CD4-positive, alpha-beta T cell treated with Interleukin-6 at 100 ng/mL for 8 hours (primary cell): ENCODE measurements around the gene HS2ST1.
"Not testable (repeated sequence)": the region's sequence is repeated elsewhere in the genome, so short reads cannot be mapped to it uniquely, and the experiment has no call there.

Experiments
- DNase-seq: peaks from one replicate; pipeline ENCODE4 v3.0.0-alpha.2; 2020; ENCODE audit warnings: mixed read lengths, low spot score

The HS2ST1 gene

DNA sequence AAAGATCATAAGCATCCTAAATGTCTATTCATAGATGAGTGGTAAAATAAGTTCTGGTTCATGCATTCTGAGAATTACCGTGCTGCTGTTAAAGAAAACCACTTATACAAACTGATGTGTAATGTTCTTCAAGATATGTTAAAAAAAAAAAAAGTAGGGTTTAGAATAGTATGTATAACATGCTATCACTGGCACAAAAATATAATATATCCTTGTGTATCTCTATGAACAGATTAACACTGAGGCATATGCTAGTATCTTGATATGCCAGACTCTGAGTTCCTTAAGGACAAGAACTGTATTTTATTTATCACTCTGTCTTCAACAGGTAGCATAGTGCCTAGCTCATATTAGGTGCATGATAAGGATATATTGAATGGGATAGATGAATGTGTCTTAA, 108.9 kb downstream of the HS2ST1 start:
- no peak for DNase-seq

DNA sequence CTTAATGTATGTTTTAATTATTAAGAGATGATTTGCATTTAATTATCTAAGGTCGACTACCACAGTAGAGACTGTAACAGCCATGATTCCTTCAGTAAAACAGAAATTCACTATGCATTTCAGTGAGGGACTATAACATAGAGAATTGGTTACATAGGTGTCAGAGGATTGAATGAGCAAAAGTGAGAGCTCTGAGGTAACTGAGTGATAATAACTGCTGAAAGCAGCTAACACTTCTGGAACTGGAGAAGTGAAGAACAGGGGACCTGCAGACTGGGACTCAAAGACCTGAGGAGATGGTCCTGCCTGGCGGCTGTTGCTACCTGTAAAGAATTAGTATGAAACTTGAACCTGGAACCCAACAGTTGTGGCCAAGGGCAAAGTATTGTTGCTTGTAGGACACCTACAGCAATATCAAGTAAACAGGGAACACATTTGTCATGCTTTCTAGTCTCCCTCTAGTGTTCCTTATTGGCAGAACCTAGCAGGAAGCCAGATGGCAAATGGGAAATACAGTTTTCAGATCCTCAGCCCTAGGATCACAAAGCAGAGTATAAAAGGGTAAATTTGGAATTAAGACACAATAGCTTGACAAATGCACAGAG, 110.6 kb downstream of the HS2ST1 start:
- DNase-seq, result no peak

DNA sequence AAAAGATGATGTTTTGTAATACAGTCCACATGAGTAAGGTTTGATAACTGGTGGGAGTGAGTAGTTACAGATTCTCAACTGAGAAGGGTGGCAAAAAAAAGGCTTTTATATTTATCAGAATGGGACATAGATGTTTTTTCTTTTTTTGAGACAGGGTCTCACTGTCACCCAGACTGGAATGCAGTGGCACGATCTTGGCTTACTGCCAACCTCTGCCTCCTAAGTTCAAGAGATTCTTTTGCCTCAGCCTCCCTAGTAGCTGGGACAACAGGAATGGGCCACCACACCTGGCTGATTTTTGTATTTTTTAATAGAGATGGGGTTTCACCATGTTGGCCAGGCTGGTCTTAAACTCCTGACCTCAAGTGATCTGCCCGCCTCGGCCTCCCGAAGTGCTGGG, 113.1 kb downstream of the HS2ST1 start:
- DNase-seq, result not testable (repeated sequence)

DNA sequence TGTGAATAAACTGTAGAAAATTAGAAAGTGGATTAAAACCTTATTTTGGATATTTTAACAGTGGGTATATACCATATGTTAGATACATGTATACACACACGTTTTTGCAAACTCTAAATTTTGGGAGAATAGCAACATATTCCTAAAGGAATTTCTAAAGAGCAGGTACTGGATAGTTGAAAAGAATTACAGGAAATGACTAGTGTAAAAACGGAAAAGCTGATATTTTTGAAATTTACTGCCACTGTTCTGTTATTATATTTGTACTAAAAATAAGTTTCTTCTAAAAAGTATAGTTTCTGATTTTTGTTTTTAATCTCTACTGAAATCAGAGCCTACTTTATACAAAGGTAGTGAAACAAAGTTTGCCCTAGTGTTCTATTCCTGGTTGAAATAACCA, 114.1 kb downstream of the HS2ST1 start:
- no peak for DNase-seq

DNA sequence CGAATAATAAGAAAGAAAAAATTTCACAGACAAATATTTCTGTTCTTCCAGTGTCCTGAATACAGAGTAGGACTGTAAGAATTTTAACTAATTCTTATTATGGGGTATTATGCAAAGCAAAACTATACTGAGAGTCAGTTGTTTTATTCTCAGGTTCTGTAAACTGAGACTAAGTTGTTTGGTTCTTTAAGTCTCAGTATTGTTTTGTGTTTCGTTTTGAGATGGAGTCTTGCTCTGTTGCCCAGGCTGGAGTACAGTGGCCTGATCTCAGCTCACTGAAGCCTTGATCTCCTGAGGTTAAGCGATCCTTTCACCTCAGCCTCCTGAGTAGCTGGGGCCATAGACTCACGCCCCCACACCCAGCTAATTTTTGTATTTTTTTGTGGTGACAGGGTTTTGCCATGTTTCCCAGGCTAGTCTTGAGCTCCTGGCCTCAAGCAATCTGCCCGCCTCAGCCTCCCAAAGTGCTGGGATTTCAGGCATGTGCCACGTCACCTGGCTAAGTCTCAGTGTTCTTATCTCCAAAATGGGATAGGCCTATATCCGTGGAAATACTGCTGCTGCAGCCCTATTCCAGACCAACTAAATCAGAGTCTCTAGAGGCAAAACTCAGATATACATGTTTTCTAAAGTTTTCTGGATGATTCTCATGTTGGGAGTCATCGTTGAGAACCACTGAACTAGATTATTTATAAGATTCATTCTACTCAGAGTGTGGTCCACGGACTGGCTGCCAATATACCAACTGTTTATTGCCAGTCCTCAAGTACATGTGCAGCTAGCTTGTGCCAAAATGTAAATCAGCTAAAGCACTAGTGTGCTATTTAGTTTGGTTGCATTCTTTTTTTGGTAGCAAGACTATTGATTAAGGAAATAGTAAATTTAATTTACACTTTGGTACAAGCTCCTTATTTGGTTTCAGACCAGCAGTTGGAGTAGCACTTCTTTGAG, 116.6 kb downstream of the HS2ST1 start:
- no peak for DNase-seq

DNA sequence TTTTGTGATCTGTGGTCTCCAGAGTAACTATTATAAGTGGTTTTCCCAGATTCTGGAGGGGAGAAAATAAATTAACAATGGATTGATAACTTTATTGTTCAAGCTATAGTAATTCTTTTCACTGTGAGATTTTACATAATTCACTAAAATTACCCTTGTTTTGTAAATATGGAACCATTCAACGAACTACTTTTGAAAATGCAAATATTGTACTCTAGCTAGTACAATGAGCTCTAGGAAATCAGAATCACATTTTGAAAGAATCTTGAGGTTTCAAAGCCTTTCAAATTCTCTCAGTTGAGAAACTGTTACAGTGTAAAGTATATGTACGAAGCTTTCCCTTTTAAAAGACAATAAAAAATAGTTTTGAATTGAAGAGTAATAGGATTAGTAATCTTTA, 119.9 kb downstream of the HS2ST1 start:
- DNase-seq, result no peak

DNA sequence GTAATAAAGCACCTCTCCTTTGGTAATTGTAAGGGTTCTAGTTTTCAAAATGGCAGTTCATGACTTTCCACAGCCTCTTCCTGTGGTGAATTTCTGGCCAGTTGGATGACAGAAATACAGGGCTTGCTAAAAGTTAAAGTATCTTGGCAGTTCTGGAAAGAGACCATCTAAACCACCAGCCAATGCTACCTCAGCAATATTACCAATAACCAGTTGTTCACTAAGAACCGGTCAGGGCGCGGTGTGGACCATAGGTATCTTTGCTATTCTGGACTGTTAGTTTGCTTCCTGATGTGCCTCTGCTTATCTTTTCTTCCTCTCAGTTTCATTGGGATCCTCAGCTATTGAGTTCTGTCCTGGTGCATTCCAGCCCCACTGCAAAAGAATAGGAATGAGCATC, 124.7 kb downstream of the HS2ST1 start:
- no peak for DNase-seq

DNA sequence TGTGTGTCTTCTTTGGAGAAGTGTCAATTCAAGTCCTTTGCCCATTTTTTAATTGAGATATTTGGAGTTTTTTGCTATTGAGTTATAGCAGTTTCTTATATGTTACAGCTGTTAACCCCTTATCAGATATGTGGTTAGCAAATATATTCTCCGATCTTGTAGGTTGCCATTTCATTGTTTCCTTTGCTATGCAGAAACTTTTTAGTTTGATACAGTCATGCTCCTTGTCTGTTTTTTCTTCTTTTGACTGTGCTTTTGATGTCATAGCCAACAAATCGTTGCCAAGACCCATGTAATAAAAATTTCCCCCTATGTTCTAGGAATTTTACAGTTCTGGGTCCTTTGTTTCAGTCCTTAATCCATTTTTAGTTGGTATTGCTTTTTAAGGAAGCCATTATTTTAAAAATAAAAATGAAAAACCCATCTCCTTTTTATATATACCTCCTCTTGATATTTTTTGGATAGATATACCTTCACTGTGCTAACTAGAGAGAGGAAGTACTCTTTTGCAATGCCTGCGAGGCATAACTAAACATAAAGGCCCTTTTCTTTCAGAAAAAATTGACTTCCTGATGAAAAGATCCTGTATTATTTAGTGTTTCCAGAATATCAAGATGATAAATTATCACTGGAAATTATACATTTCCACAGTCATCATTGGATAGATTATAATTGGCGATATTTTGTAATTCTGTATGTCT, 127.8 kb downstream of the HS2ST1 start:
- no peak for DNase-seq

DNA sequence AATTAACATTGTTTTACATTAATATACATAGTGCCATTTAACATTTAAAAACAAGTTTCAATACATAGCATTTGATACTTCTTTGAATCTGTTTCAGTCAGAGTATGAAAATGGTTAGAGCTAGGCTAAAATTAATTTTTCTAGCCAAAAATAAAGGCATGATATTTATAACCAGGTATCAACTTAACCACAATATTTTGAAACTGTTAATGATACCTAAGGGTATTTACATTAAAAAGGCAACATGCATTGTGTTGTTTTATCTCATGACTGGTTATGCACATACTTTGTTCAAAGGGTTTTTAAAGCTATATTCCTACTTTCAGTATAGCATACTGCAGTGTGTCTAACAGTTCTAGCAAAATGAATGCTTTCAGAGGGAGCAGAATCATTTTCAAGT, 130.0 kb downstream of the HS2ST1 start:
- DNase-seq, result no peak

DNA sequence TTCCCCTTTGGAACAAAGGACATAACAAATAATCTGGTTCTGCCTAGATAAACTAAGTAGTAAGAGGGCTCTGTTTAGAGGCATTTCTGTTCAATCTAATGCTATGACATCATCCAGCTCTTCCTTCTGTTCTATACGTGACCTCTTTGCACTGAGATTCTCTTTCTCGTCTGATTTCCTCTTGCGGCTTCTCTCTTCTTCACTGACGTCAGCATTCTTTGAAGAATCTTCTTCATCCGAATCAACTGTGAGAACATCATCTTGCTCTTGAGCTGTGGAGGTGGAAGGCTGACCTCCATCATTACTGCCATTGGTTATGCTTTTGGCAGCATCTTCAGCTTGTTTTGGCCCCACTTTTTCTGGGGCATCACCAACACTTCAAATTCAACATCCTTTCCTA, 130.4 kb downstream of the HS2ST1 start:
- peak; percentile 38 for DNase-seq

DNA sequence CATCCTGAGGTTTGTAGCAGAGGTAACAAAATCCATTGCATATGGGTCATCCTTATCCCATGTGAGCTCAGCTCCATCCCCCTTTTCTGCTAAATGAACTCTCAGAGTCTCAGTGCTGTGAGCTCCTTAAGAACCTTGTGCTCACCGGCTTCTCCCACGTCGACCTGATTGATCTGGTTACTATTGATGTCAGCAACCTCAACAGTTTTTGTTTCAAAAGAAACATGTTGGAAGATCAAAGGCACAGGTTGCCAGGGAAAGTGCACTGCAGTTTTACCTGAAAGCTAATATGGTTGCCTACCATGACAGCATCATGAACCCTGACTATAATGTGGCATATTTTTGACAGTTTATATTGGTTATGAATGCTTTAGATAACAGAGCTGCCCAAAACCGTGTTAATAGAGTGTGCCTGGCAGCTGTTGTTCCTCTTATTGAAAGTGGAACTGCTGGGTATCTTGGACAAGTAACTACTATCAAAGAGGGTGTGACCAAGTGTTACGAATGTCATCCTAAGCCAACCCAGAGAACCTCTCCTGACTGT, 131.4 kb downstream of the HS2ST1 start:
- peak; percentile 33 for DNase-seq

DNA sequence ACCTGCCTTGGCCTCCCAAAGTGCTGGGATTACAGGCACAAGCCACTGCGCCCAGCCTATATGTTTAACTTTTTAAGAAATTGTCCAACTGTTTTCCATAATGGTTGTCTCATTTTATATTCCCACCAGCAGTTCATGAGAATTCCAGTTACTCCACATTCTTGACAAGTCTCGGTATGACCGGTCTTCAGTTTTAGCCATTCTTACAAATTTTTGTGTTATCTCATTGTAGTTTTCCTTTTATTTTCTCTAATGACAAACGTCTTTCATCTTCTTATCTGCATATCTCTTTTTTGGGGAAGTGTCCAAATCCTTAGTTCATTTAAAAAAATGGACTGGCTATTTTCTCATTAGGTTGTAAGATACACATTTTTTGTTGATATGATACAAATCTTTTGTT, 132.5 kb downstream of the HS2ST1 start:
- DNase-seq, result no peak

DNA sequence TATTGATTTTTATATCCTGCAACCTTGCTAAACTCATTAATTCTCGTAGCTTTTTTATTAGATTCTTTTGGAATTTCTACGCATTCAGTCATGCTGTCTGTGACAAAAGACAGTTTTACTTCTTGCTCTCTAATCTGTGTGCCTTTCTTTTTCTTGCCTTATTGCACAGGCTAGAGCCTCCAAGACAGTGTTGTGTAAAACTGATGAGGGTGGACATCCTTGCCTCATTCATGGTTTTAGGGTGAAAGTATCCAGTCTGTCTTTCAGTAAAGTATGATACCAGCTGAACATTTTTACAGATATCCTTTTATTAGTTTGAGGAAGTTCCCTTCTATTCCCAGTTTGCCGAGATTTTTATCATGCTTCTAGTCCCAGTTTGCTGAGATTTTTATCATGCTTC, 133.8 kb downstream of the HS2ST1 start:
- no peak for DNase-seq

DNA sequence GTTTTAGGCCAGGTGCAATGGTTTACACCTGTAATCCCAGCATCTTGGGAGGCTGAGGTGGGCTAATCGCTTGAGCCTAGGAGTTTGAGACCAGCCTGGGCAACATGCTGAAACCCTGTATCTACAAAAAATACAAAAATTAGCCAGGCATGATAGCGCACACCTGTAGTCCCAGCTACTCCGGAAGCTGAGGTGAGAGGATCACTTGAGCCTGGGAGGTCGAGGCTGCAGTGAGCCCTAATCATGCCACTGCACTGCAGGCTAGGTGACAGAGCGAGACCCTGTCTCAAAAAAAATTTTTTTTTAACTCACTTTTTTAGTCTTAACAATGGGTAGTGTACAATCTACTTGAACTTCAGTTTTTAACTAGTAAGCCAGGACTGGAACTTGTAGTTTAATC, 137.5 kb downstream of the HS2ST1 start:
- DNase-seq, result no peak

DNA sequence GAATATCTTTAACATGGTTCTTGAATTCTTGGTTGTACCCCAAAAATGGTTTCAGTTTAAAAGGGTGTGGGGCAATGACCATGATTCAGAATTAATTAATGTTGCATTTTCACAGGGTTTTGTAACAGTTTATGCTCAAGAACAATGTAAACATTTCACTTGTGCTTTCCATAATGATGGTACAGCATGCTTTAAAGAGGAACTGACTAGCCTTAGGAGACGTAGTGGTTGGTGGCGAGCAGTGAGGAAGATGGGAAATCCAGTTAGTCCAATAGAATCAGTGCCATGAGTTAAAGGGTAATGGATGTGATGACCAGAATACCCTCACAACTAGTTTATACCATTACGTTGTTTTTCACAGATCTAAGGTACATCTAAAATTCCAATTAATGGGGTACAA, 138.0 kb downstream of the HS2ST1 start:
- DNase-seq, result no peak

DNA sequence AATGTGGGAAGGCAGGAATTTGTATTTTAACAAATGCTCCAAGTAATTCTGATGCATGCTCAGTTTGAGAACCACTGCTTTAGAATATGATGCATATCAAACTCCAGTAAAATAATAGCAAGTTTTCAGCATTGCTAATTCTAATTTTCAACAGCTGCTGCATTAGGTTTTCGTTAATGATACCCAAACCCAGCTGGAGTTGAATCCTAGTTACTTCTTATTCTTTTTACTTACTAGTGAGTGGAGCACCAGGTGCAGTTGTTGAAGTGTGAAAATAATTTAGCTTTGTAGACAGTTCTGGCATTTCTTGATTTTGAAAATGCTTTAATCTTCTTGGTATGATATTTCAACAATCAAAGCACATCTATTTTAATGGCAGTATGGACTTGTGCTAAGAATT, 138.5 kb downstream of the HS2ST1 start:
- no peak for DNase-seq

DNA sequence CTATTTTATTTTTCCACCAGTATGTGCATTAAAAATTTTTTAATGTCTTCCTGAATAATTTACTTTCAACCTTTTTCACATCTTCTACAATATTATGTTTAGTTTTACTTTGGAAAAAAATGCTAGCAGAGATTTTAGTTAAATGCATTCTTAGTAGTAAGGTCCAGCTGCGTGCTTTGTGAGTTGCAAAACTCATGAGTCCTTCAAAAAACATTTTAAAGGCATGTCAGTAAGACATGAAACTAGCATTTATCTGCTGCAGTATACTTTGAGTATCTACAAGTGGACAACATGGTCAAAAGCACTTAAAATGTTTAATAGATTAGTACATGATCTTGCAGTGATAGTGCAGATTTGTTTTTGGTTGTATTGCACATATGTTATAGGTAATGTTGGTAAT, 139.0 kb downstream of the HS2ST1 start:
- DNase-seq, result no peak

DNA sequence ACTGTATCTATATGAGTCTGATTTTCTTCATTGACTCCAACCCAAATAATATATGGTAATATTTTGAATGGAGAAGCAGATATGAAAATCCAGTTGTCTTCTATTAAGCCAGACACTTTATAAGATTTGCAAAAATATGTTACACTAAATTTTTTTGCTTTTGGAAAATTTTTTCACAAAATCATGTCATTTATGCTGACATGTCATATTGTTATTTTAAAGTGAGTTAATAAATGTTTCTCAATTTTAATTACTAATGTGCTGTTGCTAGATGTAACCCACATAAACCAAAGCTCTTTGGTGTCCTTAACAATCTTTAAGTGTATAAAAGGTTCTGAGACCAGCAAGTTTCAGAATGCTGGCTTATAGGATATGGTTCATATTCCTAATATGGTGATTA, 142.5 kb downstream of the HS2ST1 start:
- no peak for DNase-seq

DNA sequence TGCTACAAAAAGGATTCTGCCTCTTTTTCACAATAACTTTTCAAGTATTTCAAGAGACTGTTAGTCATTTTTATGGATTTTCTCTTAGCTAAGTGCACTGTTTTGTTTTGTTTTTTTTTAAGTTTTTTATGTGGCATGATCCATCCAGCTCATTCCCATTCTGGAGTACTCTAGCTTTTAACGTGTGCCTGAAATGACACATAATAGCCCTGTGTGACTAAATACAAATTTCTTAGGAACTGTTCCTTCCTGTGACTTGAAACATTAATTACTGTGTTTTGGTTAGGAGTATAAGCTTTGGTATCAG, 143.9 kb downstream of the HS2ST1 start:
- no peak for DNase-seq

DNA sequence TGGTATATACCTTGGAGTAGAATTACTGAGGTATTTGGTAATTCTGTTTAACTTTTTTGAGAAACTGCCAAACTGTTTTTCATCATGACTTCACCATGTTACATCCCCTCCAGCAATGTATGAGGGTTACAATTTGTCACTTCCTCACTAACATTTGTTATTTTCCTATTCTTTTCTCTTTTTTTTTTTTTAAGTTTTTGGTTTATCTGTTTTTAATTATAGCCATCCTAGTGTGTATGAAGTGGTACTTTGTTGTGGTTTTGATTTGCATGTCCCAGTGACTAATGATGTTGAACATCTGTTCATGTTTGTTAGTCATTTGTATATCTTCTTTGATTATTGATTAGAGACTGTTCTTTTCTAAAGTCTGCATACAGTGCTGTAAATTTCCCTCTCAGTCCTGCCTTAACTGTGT, 147.3 kb downstream of the HS2ST1 start:
- no peak for DNase-seq

DNA sequence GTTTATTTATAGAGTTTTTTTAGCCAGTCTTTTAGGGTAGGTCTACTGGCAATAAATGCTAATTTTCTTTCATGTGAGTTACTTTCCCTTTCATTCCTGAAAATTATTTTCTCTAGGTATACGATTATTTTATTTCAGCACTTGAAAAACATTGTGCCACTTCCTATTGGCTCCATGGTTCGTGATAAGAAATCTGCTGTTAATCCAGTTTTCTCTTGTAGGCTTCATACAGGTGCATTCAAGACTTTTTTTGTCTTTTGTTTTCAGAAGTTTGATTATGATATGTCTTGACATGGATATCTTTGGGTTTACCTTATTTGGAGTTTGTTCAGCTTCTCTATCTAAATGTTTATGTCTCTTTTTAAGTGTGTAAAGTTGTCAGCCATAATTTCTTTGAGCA, 148.3 kb downstream of the HS2ST1 start:
- no peak for DNase-seq

DNA sequence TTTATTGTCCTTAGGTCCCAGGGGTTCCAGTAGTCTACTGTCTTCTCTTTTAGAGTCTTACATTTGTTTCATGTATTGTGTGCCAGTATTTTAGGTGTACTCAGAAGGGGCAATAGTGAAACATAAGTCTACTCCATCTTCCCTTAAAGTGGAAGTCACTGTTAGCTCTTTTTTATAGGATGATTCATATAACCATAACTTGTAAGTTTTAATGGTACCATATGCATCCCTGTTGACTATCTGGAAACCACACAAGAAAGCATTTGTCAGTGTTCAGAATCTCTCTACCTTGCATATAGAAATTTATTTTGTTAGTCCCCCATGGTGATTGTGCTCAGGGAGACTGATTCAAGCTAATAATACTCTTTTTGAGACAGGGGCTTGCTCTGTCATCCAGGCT, 149.9 kb downstream of the HS2ST1 start:
- no peak for DNase-seq

DNA sequence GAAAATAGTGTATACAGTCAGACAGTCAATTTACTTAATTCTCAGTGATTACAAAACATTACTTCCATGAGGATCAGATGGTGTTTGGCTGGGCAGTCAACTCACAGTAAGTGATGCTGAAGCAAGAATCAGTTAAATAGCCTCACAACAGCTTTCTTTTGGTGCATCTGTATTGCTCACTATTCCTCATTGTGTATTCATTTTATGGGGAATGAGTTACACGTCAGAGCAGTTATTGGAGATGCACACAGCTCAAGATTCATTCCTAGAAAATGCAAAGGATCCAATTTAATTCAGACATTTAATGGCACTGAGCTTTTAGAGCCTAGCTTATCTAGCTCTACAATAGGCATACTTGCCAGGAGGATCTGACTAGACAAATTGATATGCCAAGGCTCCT, 150.6 kb downstream of the HS2ST1 start:
- no peak for DNase-seq
